ENCODE data around the gene ABCA2.

The ABCA2 gene

GRCh38 chr9:137027369-137028262, at the start of gene ABCA2:
Gene ABCA2 (minus strand): TSS chr9:137028237. CDS start chr9:137028140, 97 bp downstream.
- DNase-seq (ENCODE audit: low read depth) = no peak

DNA sequence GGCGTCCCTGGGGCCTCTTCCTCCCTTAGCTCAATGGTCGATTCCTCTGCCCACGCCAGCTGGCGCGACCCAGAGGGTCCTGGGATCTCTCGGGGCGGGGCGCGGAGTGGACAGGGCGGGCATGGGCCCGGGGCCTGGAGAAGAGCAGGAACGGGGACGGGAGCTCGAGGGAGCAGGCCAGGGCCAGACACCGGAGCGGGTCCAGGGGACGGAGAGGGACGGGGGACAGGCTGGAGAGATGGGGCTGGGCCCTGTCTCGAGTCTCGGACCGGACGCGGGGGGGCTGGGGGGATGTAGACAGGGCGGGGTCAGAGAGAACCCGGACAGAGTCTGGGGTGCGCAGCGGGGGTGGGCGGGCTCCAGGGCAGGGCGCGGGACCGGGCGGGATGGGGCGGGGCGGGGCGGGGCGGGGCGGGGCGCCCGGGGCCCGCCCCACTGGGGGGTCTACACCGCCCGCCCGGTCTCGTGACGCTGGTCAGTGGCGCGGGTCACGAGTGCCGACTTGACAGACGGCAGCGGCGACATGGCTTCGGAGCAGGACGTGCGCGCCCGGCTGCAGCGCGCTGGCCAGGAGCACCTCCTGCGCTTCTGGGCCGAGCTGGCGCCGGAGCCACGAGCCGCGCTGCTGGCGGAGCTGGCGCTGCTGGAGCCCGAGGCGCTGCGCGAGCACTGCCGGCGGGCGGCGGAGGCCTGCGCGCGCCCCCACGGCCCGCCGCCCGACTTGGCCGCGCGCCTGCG, 49.1 kb upstream of the ABCA2 start, which contains the start of gene UAP1L1:
UAP1L1 (plus strand) TSS at position 508 of the 738 bp plus-strand sequence; CDS start at position 524, 16 bp downstream.
- no peak for DNase-seq (ENCODE audit: low read depth)

DNA sequence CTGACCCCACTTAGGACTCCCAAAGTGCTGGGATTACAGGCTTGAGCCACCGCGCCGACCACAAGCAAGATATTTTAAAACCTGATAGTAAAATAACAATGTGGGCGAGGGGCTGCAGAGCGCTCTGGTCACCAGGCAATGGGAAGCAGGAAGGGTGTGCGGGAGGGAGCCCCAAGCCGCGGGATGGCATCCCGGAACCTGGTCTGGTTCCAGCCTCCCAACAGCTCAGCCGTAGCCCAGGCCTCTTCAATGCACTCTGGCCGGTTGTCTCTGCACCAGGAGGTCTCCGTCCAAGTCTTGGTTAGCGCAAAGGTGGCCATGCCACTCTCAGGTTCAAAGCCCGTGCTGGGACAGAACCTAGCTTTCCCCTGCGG, 48.6 kb upstream of the ABCA2 start:
- DNase-seq (ENCODE audit: low read depth) = no peak

DNA sequence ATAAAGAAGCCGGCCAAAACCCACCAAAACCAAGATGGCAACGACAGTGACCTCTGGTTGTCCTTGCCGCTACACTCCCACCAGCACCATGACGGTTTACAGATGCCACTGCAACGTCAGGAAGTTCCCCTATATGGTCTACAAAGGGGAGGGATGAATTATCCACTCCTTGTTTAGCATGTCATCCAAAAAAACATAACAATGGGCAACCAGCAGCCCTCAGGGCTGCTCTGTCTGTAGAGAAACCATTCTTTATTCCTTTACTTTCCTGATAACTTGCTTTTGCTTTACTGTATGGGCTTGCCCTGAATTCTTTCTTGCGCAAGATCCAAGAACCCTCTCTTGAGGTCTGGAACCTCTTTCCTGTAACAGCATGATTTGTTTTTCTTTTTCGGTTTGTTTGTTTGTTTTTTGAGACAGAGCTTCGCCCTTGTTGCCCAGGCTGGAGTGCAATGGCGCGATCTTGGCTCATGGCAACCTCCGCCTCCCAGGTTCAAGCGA, 47.3 kb upstream of the ABCA2 start:
- no peak for DNase-seq (ENCODE audit: low read depth)

- DNase-seq (ENCODE audit: low read depth) = no peak
Observed at GRCh38 chr9:137074657-137075274, 46.7 kb upstream of the ABCA2 start.

DNA sequence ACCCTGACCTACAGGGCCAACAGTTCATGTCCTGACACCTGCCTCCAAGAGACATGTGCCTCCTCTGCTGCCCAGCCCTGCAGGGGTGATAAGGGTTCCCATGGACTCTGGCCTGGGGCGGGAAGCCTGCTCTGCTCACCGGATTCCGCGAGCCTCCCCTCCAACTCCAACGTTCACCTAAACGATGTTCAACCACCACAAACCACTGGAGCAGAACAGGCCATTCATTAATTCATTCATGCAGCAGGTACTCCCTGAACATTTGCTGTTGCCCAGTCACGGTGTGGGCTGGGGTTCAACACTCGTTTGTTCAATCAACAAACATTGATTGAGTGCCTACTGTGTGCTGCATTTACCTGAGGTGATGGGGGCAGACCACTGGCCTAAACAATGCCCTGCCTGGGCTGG, 46.0 kb upstream of the ABCA2 start:
- no peak for DNase-seq (ENCODE audit: low read depth)

DNA sequence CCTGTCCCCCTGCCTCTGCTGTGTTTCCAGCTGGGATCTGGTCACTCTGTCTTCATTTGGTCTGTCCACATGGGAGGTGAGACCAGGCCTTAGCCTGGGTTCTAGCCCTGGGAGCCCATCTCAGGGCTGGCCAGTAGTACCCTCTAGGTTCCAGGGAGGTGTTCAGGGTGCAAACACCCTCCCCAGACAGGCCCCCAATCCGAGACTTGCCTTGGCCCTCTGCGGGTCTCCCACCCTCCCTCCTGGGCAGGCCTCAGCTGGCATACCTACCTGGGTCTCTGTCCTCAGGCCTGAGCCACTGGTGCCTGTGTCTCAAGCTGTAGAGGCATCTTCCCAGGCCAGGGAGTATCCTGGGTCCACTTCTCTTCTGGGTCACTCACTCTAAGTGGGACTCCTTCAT, 43.2 kb upstream of the ABCA2 start:
- no peak for DNase-seq (ENCODE audit: low read depth)

DNA sequence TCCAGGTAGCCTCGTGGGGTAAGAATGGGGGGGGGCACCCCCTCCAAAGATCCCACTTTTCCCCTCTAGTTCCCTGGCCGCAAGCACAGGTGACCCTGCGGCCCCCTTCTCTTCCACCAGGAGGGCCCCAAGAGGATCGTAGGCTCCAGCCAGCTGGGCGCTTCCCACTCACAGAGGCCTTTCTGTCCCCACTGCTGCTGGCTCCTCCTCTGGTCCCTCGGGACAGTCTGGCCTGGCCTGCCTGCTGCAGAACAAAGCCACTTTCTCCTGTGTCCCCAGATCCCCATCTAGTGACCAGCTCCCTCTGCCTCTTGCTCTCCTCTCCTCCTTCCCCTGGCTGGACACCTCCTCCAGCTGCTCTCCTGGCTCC, 42.9 kb upstream of the ABCA2 start:
- no peak for DNase-seq (ENCODE audit: low read depth)

DNA sequence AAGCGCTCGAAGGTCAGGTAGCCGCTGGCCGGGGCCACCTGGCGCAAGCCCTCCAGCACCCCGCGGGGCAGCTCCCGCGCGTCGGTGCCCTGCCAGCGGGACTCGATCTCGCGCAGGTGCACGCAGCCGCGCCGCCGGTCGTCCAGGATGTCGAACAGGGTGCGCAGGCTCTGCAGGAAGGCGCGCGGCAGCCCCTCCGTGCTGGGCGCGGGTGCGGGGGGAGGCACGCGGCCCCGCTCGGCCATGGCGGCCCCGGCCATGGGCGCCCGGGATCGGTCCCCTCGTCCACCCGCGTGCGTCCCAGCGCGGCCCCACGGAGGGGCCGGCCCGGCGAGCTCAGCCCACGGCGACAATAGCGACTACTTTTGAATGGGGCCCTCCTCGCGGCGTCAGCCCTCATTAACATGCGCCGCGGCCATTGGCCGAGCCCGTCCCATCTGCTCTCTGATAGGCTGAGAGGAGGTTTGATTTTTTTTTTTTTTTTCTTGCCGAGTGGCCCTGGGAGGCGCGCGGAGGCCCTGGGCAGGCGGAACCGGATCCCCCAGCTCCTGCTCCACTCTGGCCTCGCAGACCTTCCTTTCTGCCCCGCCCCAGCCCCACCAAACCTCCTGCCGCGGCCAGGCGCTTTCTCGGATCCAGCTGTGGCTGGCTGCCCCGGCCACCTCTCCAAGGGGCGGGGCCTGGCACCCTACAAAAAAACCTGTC, 42.3 kb upstream of the ABCA2 start, which contains the start of gene SAPCD2:
SAPCD2 (minus strand) TSS at position 357 of the 705 bp plus-strand sequence; CDS start at position 260, 97 bp downstream.
- DNase-seq (ENCODE audit: low read depth) = peak; percentile 75

GRCh38 chr9:137069508-137070091, 41.6 kb upstream of the ABCA2 start:
- no peak for DNase-seq (ENCODE audit: low read depth)

DNA sequence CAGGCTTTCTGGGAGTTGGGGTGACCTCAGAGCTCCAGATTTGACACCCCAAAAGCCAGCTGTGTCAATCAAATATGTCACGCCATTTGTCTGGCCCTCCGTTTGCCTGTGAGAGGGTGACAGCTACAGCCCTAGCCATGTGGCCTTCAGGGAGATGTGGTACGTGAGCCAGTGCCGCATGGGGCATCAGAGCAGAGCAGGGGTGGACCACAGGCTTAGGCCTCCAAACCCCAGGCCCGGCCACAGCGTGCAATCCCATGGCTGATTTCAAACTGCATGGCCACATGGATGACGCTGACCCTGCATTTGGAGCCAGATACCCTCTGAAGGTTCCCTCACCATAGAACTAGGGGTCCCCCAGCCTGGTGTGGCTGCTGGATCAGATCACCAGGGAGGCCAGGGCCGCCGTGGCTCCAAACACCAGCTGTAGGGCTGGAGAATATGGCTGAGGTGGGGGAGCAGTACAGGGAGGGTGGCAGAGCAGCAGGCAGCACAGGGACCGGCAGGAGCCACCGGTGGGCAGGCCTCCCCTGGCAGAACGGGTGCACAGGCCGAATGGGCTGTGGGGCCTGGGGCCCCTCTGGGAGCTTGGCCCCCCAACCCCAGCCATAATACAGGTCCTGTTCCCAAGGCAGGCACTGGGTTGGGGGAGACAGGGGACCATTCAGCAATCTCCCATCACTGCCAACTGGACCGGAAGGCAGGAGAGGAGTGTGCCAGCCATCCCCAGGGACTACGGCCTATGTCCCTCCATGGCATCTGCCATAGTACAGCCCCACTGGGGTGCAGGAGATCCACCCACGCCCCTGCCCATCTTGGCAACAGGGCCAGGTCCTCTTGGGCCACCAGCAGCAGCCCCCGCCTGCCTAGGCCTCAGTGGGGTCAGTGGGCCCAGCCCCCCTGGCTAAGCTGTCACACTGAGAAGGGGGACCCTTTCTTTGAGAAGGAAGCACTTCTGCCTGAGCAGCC, 40.8 kb upstream of the ABCA2 start:
- no peak for DNase-seq (ENCODE audit: low read depth)

- DNase-seq (ENCODE audit: low read depth) = peak; percentile 78
Observed at GRCh38 chr9:137067860-137068538, 40.0 kb upstream of the ABCA2 start.

DNA sequence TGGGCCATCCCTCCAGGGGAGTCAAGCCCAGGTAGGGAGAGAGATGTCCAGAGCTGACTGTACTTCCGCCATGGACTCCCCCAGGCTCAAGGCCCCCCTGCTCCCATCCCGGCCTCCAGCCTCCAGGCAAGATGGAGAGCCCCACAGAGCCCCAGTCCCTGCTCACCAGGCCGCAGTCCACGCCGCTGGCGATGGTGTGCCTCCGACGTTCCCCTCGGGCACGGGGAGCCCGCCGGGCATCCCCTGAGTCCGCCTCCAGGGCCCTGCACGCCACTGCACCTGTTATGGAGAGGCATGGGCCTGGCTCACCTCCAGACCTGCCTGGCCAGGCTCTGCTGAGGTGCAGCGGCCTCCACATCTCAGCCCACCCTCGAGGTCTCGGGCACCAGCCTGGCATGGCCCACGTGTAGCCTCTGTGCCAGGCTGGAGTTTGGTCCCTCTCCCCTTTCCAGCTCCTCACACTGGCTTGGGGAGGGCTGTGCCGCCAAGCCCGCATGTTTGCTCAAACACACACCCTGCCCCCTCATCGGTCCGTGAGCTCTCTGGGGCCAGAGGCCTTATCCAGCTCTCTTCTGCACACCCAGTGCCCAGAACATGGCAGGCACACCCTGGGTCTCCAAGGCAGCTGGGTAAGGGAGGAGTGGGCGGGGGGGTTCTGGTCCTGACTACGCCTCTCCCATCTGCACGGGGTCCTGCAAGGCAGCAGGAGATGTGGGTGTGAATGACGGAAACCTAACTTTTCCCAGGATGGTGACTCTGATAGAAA, 38.2 kb upstream of the ABCA2 start:
- no peak for DNase-seq (ENCODE audit: low read depth)

DNA sequence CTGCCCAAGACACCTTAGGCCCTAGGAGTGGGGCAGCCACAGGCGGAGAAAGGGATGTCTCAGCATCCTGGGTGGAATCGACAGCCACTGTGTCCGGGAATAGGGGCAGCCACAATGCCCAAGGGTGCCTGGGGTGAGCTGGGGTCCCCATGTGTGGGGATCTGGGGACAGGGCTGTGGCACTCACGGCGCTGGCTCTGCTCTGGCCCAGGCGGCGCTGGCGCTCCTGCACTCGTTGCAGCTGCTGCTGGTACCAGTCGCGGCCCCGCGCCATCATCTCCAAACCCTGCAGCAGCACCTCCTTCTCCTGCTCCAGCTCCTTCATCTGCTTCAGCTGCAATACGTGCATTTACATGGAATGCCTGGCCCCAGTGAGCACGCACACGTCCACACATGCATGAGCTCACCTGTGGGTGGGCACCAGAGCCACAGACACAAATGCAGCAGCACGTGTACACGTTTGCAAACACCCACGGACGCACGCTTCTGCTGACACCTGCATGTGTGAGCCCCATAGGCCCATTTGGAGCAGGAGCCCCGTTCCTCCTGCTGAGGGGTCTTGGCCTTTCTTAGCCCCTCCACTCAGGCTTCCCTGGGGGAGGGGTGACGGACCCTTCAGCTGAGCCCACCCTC, 37.4 kb upstream of the ABCA2 start:
- no peak for DNase-seq (ENCODE audit: low read depth)

GRCh38 chr9:137064880-137065164, 36.8 kb upstream of the ABCA2 start:
- no peak for DNase-seq (ENCODE audit: low read depth)

DNA sequence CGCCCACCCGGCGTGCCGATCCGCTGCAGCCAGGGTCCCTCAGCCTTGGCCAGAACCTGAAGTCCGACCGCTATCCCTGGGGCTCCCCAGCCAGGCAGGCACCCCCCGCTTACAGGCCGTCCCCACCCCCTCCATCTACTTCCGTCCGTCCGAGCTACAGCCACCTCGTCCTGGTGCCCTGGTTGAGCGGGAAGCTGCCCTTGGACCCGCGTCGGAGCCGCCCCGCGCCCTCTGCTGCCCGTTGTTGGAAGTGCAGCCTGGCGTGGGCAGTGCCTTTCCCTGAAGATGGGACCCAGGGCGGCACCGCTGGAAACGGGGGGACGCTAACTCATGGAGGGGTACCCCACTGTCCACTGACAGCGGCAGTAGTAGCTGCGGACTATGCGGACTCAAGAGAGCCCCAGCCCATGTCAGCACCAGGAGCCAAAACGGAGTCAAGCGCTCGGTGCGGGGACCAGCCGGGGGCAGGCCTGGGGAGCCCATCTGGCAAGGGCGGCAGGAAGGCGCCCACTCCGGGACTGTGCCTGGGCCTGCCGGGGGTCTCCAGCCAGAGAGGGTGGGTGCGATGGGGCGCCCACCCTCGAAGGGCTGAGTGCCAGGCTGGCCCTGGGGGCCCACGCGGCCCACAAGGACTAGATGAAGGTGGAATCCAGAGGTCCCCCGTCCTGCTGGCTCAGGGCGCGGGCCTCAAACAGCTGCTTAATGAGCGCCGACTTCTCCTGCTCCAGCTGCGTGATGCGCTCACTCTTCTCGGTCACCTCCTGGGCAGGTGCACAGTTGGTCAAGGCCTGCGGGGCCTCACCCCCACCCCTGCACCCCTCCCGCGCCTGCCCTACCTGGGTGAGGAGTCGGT, 36.2 kb upstream of the ABCA2 start:
- peak; percentile 35 for DNase-seq (ENCODE audit: low read depth)

DNA sequence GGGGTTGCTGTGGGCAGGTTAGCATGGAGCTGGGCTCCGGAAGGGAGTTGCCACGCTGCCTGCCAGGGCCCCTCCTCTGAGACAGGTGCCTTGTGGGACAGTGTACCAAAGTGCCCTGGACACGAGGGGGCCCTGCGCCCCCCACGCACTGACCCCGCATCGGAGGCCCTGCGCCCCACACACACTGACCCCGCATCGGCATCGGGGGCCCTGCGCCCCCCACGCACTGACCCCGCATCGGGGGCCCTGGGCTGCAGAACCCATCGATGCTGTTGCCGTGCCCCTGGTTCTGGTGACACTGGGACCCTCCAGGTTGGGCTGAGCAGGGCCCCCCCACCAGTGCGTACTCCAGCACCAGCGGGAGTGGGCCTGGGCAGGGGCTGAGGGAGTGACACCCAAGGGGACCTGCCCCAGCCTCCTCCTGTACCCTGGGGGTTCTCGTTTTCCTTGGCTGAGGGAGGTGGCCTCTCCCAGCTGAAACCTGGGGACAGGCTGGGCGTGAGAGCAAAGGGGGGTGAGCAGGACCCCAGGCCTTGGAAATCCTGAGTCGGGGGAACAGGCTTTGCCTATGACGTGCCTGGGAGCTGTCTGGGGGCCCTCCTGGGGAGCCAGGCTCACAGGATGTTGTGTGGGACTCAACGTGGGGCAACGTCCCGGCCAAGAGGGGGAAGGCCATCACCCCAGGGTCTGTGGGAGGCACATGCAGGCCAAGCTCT, 35.4 kb upstream of the ABCA2 start:
- no peak for DNase-seq (ENCODE audit: low read depth)

Data from stimulated activated CD4-positive, alpha-beta T cell treated with anti-CD3 and anti-CD28 coated beads, Interleukin-2, amount 100 ng/mL, for 4 hours (primary cell).